ENCODE results near the gene PSMA5.
"Not testable (repeated sequence)": the region's sequence is repeated elsewhere in the genome, so short reads cannot be mapped to it uniquely, and the experiment has no call there.

Gene PSMA5

GRCh38 chr1:109392037-109392787, 34.0 kb downstream of the PSMA5 start:
- DNase-seq (ENCODE audit: low read depth in 2 of 2), result no peak

GRCh38 chr1:109391626-109392025, 34.6 kb downstream of the PSMA5 start:
- no peak for DNase-seq (ENCODE audit: low read depth in 2 of 2)

GRCh38 chr1:109391157-109391556, 35.1 kb downstream of the PSMA5 start:
- no peak for DNase-seq (ENCODE audit: low read depth in 2 of 2)

- no peak for DNase-seq (ENCODE audit: low read depth in 2 of 2)
Observed at GRCh38 chr1:109389638-109390341, 36.5 kb downstream of the PSMA5 start.

GRCh38 chr1:109388884-109389637, 37.2 kb downstream of the PSMA5 start:
- no peak for DNase-seq (ENCODE audit: low read depth in 2 of 2)

DNA sequence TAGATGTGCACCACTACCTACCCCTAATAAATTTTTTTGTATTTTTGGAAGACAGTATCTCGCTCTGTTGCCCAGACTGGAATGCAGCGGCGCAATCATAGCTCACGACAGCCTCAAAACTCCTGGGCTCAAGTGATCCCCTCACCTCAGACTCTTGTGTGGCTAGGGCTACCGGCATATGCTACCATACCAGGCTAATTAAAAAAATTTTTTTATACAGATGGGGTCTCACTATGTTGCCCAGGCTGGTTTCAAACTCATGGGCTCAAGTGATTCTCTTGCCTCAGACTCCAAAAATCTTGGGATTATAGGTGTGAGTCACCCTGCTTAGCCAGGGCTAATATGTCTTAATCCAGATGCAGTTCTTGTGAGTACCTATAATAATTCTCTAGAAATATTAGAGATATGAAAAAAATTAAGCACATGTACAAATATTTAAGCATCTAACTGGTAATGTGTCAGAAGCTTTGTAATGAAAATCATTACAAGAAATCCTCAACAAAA, 38.0 kb downstream of the PSMA5 start:
- DNase-seq (ENCODE audit: low read depth in 2 of 2), result no peak

DNA sequence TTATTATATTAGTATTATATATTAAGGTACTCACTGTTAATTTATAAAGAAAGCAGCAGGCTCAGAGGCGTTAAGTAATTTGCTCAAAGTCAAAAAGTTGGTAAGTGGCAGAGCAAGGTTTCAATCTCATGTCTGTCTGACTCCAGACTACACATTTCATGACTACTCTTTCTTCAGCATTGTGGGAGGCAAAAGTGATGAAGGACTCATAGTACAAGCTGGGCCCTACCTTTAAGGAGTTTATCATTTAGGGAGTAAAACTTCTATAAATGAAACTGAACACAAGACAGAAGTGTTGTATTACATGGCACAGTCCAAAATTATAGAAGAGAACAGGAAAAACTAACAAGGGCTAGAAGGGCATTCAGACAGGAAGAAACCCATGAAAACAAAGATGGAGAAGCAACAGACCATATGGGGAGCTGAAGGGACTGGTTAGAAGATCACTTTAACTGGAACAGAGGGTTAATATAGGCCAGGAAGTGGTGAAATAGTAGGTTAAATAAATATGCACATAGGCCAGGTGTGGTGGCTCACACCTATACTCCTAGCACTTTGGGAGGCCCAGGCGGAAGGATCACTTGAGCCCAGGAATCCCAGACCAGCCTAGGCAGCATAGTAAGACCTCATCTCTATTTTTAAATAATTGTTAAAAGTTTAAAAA, 40.1 kb downstream of the PSMA5 start:
- DNase-seq (ENCODE audit: low read depth in 2 of 2), result no peak

- no peak for DNase-seq (ENCODE audit: low read depth in 2 of 2)
Observed at GRCh38 chr1:109385417-109385816, 40.8 kb downstream of the PSMA5 start.

DNA sequence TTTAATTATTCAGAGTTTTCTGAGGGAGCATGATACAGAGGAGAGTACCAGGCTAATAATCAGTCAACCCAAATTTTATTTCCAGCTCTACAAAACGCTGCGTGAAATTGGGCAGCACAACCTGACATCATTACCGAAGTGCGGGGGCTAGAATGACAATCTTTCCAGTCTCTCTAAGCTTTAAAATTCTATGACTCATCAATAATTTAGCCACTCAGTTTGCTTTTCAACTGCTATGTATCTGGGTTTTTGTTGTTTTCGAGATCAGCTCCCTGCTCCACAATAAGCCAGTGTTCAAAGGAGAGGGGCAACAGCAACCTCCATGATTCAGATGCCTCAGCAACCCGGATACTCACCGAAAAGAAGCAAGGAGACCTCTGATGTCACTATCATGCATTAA, 42.4 kb downstream of the PSMA5 start:
- no peak for DNase-seq (ENCODE audit: low read depth in 2 of 2)

DNA sequence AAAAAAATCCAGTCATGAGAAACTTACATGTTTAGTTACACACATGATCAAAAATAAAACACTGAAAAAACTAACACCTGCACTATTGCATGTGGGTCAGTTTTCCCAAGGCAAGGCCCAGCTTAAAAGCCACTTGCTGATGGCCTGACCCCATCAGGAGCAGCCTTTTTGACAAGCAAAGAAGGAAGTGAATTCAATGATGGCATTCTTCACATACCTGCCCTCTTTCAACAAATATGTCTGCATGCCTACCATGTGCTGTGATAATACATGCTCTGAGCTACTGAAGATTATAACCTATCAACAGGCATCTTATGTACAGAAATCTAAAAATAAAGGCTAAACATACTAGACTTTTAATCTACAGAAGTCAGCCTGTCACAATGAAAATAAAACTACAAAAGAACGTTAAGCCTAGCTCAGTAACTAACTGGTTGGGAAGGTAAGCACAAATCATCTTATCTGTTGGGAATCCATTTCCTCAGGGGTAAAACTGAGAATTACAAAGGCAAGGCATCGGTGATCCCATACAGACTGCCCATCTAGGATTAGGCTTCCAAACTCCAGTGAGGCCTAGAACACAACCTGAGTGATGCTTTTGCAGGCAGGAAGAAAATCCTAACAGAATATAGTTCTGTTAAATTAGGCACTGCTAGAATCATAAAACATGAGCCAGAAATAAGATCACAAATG, 43.0 kb downstream of the PSMA5 start:
- no peak for DNase-seq (ENCODE audit: low read depth in 2 of 2)

GRCh38 chr1:109381573-109381972, 44.7 kb downstream of the PSMA5 start:
- no peak for DNase-seq (ENCODE audit: low read depth in 2 of 2)

GRCh38 chr1:109379907-109380306, 46.3 kb downstream of the PSMA5 start:
- DNase-seq (ENCODE audit: low read depth in 2 of 2), result no peak

DNA sequence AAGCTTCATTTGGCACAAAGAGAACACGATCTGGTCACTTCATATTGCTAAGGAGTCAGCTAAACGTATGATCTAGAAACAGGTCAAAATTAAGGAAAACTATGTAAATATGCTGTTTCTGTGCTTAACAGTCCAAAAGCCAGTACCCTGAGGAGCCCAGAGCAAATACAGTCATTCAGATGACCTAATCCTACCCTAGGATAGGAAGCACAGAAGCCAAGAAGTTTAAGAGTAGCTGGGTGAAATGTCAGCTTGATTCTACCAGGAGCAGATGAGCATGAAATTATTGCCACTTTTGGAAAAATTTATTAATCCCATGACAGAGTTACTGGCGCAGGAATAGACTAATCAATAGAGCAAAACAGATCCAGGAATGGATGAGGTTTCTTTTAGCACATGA, 46.8 kb downstream of the PSMA5 start:
- DNase-seq (ENCODE audit: low read depth in 2 of 2), result no peak

- DNase-seq (ENCODE audit: low read depth in 2 of 2), result no peak
Observed at GRCh38 chr1:109377698-109378097, 48.5 kb downstream of the PSMA5 start.

DNA sequence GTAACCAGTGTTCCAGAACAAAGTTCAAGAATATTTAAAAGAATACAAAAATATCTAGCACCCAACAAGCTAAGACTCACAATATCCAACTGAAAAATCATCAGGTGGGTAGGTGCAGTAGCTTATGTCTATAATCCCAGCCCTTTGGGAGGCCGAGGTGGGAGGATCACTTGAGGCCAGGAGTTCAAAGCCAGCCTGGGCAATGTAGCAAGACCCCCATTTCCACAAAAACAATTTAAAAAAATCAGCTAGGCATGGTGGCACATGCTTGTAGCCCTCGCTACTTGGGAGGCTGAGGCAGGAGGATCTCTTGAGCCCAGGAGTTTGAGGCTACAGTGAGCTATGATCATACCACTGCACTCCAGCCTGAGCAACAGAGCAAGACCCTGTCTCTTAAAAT, 52.6 kb downstream of the PSMA5 start:
- not testable (repeated sequence) for DNase-seq (ENCODE audit: low read depth in 2 of 2)

DNA sequence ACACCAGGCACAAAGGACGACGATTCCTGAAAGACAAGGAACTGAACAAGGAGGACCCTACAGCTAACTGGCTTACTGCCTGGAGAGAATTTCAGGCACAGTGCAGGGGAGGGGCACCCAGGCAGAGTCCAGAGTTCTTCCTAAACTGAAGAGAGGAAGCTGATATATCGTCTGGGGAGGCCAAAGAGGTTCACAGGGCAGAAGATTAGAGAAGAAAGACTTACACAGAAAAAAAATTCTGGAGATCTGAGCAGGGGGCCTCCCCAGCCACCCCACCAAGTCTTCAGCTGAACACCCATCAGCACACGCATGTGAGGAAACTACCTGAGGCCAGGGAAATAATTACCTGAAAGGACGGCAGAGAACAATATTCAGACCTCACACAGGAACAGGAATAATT, 53.1 kb downstream of the PSMA5 start:
- no peak for DNase-seq (ENCODE audit: low read depth in 2 of 2)

DNA sequence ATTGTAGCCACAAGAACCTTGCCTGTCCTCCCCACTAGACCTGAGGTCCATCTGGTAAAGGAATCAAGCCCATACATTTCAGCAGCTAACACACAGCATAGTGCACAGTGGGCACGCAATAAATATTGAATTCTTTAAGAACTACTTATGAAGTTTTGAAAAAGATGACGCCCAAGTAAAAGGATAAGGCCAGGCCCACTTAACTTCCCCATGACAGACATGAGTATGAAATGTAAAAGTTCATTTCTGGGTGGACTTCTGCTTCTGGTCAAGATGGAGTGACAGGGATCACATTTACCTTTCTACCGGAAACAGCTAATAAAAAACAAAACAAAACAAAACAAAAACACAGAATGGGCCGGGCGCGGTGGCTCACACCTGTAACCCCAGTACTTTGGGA, 54.0 kb downstream of the PSMA5 start:
- DNase-seq (ENCODE audit: low read depth in 2 of 2), result no peak

DNA sequence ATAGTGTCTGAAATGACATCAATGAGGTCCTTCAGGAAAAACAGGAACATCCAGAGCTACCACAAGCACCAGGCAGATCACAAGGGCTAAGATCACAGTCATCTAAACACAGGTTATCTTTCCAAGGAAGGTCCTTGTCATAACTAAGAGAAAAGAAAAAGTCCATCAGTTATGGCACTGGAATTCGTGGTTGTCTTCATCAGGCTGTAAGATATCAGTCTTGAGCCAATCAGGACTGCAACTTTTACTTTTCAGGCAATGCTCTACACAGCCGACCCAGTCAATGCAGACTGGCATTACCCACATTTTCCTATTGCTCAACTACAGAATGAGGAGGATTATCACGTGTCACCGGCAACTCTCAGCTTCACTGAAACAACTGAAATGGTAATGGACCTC, 54.9 kb downstream of the PSMA5 start:
- DNase-seq (ENCODE audit: low read depth in 2 of 2), result no peak

- no peak for DNase-seq (ENCODE audit: low read depth in 2 of 2)
Observed at GRCh38 chr1:109370712-109371340, 55.4 kb downstream of the PSMA5 start.

DNA sequence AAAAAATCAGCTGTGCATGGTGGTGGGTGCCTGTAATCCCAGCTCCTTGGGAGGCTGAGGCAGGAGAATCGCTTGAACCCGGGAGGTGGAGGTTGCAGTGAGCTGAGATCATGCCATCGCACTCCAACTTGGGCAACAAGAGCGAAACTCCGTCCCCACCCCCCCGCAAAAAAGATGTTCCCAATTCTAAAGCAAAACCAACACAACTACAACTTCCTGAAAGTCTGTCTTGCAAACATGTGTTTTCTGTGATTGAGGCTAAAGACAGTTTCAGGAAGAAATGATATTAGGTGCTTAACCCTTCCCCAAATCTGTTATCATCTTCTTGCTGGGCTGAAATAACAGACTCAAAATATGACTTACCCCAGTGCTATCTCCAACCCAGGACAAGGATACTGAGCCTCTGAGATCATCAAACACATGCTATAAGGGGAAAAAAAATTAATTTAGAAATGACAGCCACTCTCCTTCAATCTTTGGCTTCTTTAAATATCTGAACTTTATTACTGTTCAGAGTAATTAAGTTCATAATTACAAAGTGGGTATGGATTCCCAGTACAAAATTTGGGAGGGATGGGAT, 57.0 kb downstream of the PSMA5 start:
- no peak for DNase-seq (ENCODE audit: low read depth in 2 of 2)

- DNase-seq (ENCODE audit: low read depth in 2 of 2), result no peak
Observed at GRCh38 chr1:109368464-109368863, 57.8 kb downstream of the PSMA5 start.
